Fibroblast of the aortic adventitia (primary cell): ENCODE results near the gene BCR. TPM values are rescaled to one million over a fixed set of nuclear protein-coding genes. Genes with fewer than 3 reads are reported as not detected.
"Not testable (repeated sequence)": the region's sequence is repeated elsewhere in the genome, so short reads cannot be mapped to it uniquely, and the experiment has no call there.

Experiments
- DNase-seq: peaks from one replicate; pipeline ENCODE4 v3.0.0-alpha.2; 2010; ENCODE audit warnings: low read depth
- H3K4me3 ChIP-seq: 2 replicates; pipeline ENCODE4 v1.5.1; 2011; ENCODE audit warnings: low read depth, mild to moderate bottlenecking, control low read depth, low read length, moderate library complexity
- CTCF ChIP-seq: IDR thresholded peaks from 2 replicates; pipeline ENCODE4 v1.5.1; 2011; ENCODE audit warnings: mild to moderate bottlenecking, low read length, control low read depth, inconsistent platforms; ENCODE audit not compliant: insufficient read depth
- total RNA-seq: library from RNA; depleted of rRNA; stranded (reverse); fragments of >200 nt; gene quantifications from 2 replicates; pipeline ENCODE4 v1.2.3, GENCODE V29; 2012; ENCODE audit warnings: low replicate concordance

The BCR gene
- total RNA-seq = 37.3 and 94.3 TPM in 2 replicates

- DNase-seq = peak; percentile 57
- H3K4me3 ChIP-seq = peak within 1 kb of the TSS; percentile 89
- no peak for TF ChIP-seq CTCF
Observed at GRCh38 chr22:23180301-23180892, at the start of gene BCR. TSS of gene BCR (plus strand) at chr22:23180509. CDS start at chr22:23180961, 452 bp downstream.

- no peak overlapping the region for H3K4me3 ChIP-seq
- TF ChIP-seq CTCF = no peak
- DNase-seq = no peak
Observed at GRCh38 chr22:23130697-23131096, 49.6 kb upstream of the BCR start.

- H3K4me3 ChIP-seq = no peak overlapping the region
- no peak for TF ChIP-seq CTCF
- no peak for DNase-seq
Observed at GRCh38 chr22:23131931-23132330, 48.4 kb upstream of the BCR start.

- no peak for DNase-seq
- H3K4me3 ChIP-seq = no peak overlapping the region
- no peak for TF ChIP-seq CTCF
Observed at GRCh38 chr22:23132376-23133091, 47.8 kb upstream of the BCR start.

- no peak overlapping the region for H3K4me3 ChIP-seq
- DNase-seq = no peak
- no peak for TF ChIP-seq CTCF
Observed at GRCh38 chr22:23133922-23134321, 46.4 kb upstream of the BCR start.

- not testable (repeated sequence) for H3K4me3 ChIP-seq, DNase-seq
Observed at GRCh38 chr22:23136991-23137390, 43.3 kb upstream of the BCR start.

GRCh38 chr22:23137468-23137867 is 42.8 kb upstream of the BCR start:
- no peak for TF ChIP-seq CTCF
- no peak for DNase-seq

More at GRCh38 chr22:23137468-23137867, 42.8 kb upstream of the BCR start:
- H3K4me3 ChIP-seq = no peak overlapping the region
